ENCODE measurements around the gene BMI1.
"Not testable (repeated sequence)": the region's sequence is repeated elsewhere in the genome, so short reads cannot be mapped to it uniquely, and the experiment has no call there.

Gene BMI1

DNA sequence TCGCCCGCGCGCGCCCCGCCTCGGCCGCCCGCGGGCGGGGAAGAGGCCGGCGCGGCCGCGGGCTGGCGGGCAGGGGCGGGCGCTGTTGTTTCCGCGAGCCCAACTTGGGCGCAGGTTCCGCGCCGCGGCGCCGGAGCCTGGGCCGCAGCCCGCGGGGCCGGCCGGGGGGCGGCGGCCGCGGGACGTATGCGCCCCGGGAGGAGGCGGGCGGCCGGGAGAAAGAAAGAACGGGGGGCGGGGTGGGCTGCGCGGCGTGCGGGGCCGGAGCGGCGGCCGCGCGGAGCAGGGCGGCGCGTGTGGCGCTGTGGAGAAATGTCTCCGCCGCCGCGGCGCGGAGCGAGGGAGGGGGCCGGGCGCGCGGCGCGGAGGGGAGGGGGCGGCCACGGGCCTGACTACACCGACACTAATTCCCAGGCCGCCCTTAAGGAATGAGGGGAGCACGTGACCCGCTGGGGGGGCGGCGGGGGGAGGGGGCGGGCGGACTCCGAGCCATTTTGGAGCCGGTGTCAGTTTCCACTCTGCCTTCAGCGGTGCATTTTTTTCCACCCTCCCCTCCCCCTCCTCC is at the start of gene BMI1:
Gene BMI1 (plus strand): TSS at position 509 of the 565 bp plus-strand sequence. CDS start 5,351 bp downstream, outside the sequence.
- DNase-seq (ENCODE audit: low read depth), result peak; percentile 58

DNA sequence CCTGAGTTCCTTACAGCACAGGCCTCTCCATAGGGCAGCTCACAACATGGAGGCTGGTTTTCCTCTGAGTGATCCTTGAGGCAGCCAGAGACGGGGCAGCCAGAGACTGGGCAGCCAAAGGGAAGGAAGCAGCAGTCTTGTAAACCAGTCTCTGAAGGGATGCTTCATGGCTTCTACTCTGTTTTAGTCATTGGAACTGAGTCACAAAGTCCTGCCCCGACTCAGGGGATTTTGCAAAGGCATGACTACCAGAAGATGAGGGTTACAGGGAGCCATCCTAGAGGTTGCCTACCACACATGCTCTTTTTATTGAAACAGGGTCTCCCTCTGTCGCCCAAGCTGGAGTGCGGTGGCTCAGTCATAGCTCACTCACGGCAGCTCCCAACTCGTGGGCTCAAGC is 49.1 kb upstream of the BMI1 start:
- no peak for DNase-seq (ENCODE audit: low read depth)

DNA sequence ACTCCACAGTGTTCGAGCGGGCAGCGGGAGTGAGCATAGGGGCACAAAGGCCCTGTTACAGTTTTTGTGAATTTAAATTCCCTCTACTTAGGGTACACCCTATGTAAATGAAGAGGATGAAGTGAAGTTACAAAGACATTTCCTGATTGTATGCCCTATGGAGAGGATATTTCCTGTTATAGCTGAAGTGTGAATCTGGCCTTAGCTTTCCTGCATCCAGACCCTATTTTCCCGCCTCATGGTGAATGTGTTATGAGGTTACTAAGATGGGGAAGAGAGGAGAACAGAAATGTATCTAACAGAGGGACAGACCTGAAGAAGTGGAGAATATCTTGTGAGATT is 42.5 kb upstream of the BMI1 start:
- DNase-seq (ENCODE audit: low read depth), result no peak

DNA sequence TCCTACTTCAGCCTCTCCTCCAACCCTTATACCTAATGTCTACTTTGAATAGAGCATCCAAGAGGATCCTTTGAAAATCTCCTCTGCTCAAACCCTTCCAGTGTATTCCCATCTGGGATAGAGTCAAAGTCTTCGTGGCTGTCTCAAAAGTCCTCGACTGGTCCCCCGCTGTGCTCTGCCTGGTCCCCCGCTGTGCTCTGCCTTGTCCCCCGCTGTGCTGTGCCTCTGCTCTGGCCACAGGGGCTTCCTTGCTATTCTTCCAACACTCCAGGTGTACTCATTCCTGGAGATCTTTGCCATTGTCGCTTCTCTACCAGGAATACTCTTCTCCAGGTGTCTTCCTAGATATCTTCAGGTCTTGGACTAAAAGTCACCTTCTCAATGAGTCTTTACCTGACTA is 40.8 kb upstream of the BMI1 start:
- DNase-seq (ENCODE audit: low read depth), result no peak

DNA sequence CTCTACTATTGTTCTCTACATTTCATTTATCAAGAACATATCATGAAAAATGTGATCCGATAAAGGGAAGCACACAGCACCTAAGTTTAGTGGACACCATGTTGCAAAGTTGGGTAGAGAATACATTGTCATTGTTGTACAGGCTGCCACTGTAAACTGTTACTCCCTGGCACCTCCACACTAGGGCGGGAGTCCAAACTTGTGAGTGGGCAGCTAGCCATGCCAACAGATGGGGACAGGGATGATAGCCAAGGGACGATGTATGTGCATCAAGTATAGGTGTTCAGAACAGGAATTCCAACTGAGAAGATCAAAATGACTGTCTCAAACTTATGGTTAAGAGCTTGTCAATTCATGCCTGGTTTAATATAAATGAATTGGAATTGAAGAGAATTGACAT is 35.8 kb upstream of the BMI1 start:
- DNase-seq (ENCODE audit: low read depth), result no peak

DNA sequence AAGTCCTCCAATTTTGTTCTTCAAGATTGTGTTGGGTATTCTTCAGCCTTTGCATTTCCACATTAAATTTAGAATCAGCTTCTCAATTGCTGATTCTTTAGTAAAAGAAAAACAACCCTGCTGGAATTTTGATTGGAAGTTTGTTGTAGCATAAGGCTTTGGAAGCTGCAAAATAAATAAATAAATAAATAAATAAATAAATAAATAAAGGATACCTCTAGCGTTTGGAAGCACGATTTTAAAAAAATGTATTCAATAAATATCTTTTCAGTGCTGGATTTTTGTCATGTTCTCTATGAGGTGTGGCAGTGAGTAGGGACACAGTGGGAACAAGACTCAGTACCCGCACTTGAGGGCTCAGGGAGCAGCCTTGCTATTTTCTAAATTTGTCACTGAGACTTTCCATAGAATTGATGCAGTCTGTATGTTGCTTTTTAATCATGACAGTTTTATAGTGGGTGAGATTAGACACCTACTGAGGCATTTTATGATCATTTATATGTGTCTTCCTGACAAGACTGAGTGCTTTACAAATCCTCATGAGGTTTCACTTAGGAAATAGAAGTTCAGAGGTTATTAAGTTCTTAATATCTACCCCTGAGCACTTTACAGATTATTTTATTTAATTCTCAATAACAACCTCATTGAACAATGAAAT is 27.0 kb upstream of the BMI1 start:
- DNase-seq (ENCODE audit: low read depth), result no peak

DNA sequence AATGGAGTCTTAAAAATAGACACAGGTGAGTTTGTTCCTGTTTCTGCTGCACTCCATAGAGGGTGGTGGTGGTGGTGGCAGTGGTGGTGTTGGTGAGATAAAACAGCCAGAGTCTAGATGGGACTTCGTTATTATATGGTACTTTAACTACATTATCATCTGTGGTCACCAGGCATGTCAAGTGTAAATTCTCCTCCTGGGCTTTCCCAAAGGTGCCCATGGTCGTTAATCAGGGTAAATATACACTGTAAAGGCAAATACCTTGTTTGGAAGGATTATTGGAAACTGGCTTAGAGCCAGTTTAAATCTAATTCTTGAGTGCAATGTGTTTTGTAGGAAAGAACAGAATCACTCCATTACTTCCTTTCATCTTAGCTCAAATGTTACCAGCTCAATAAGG is 26.2 kb upstream of the BMI1 start:
- no peak for DNase-seq (ENCODE audit: low read depth)

DNA sequence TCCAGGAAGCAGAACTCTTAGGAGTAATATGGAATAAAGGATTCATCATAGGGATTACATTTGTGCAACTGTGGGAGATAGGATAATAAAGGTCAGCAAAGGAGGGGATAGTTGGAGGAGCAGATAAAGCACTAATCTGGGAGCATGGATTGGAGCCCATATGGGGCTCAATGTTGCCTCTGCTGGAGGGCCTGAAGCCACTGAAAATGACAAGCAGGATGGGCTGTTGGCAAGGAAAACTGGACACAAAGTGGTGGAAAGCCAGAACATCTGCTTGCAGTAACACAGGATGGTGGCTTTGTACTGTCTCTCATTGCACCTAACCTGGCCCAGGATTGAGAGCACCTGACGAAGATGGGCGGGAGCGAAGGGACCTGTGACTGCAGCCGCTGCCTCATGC is 19.7 kb upstream of the BMI1 start:
- no peak for DNase-seq (ENCODE audit: low read depth)

DNA sequence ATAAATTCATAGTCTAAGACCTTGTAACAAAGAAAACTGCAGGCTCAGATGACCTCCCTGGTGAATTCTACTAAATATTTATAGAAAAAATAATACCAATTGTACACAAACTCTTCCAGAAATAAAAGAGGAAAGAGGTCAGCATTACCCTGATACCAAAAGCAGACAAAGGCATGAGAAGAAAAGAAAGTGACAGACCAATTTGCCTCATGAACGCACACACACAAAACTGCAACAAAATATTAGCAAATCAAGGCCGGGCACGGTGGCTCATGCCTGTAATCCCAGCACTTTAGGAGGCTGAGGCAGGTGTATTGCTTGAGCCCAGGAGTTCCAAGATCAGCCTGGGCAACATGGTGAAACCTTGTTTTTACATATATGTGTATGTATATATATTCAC is 17.4 kb upstream of the BMI1 start:
- no peak for DNase-seq (ENCODE audit: low read depth)

DNA sequence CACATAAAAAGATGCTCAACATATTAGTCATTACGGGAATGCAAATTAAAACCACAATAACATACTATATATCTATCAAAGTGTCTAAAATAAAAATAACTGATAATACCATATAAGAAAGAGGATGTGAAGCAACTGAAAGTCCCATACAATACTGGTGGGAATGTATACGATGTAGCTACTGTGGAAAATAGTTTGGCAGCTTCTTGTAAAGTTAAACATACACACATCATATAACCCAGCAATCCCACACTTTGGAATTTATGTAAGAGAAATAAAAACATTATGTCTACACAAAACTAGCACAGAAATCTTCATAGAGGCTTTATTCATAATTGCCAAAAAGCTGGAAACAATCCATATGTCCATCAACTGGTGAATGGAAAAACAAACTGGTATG is 15.2 kb upstream of the BMI1 start:
- DNase-seq (ENCODE audit: low read depth), result no peak

DNA sequence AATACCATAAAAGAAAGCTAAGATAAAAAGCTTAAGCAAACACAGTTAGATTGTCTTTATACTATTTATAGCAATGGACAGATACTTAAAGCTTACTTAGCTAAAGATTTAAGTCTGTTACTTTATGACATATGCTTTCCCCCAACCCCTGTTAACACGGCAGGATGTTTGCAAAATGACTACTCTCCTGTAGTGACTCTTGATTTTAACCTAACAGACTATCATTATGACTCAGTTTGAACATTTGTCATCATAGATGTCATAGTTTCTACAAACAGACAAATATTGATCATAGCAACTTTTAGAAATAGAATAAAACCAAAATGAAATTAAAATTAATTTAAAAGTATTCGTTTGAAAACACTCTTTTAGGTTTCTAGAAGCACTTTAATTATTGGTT is 12.5 kb upstream of the BMI1 start:
- DNase-seq (ENCODE audit: low read depth), result no peak

DNA sequence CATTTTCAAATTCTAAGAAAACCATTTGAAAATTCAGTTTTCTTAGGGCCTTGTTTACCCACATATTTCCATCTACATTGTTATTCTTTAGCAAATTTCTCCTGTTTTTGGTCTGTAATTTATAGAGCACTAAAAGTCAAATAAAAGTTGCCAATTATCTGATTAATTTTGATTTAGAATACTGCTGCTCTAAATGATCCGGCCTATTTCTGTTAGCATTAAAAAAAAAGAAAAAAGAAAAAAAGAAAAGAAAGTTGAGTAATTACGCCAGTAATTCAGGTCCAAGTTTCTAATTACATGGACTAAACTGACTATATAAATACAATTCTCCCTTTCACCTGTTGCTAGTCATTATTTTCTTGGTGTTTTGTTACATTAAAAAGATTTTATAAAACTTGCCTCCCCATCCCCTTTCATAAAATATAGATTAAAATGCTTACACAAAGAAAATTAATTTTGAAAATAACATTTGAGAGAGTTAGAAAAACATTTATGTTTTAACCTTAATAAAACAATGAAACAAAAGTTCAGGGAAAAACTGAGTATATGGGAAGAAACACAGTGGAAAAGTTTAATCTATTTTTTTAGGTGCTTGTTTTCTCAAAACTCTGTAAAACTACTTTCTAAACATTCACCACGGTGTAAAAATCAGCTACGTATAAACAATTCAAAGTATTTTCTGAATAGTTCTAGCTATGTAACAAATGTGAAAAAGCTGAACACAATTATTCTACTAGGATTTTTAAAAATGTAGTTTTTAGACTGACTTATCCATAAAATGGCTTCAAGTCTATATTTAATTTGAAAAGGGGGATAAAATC is 11.5 kb upstream of the BMI1 start:
- DNase-seq (ENCODE audit: low read depth), result no peak

DNA sequence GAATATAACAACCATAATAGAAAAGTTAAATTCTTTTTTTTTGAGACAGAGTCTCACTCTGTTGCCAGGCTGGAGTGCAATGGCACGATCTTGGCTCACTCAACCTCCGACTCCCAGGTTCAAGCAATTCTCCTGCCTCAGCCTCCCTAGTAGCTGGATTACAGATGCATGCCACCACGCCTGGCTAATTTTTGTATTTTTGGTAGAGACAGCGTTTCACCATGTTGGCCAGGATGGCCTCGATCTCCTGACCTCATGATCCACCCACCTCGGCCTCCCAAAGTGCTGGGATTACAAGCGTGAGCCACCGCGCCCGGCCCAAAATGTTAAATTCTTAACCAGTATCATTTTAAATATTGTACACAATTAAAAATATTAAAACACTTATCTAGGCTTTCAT is 10.9 kb upstream of the BMI1 start:
- DNase-seq (ENCODE audit: low read depth), result not testable (repeated sequence)

DNA sequence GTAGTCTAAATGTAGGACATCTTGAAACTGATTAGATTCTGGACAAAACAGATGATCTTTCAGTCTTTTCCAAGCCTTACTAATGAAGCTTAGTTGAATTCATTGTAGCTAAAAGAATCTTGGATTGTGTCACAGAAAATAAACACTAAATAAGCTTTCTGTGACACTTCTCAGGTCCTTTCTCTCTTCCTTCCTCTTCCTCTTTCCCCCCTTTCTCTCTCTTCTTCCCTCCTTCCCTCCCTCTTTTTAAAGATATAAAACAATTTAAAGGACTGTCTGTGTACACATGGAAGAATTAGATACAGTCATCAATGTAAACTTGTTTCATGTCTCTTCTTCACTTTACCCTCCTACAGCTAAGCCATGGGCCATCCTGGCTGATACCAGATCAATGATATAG is 10.0 kb upstream of the BMI1 start:
- no peak for DNase-seq (ENCODE audit: low read depth)

DNA sequence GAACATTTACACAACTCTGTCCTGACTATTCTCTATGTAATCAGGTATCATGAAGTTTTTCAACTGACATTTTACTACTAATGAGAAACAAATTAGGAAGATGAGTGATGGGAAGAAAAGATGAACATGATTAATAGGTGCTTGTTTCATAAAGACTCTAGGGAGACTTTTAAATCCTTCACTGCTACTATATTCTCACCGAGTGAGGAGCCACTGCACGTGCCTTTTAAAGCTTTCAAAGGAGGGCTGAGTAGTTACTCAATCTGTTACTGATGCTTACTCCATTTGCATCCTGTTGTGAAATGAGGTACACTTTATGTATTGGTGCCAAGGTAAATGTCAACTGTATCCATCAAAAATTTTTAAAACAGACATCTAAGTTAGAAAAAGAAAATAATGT is 6.0 kb upstream of the BMI1 start:
- DNase-seq (ENCODE audit: low read depth), result no peak

DNA sequence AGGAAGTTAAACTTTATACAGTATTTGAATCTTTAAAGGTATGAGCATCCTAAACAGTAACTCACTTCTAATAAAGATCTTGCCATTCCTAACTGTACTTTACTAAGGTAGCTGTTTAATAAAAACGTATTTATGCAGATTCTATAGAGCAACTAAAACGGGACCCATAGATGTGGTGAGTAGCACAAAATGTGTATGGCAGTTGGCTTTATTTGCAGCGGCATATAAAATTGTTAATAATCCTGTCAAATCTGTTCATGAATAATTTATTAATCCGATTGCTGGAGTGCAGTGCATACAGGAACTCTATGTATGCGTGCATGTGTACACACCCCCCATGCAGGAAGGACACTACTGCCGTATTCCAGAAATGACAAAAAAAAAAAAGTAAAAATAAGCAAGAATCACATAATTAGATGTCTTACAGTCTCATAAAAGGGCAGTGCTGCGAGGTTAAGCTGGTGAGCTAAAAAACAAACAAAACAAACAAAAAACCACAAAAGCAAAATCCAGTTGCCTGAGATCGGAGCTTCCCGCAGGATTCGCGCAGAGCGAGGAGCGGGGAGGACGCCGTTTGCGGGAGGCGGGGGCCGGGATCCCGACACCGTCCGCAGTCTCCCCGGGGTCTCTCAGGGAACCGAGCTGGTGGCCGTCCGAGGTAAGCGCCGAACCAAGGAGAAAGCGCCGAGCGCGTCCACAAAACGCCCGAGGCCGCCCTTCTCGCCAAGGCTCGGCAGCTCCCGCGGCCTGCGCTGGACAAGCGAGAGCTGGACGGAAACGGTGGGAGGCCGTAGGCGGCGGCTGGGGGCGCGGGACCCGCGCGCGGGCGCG is 5.2 kb upstream of the BMI1 start:
- DNase-seq (ENCODE audit: low read depth), result no peak

DNA sequence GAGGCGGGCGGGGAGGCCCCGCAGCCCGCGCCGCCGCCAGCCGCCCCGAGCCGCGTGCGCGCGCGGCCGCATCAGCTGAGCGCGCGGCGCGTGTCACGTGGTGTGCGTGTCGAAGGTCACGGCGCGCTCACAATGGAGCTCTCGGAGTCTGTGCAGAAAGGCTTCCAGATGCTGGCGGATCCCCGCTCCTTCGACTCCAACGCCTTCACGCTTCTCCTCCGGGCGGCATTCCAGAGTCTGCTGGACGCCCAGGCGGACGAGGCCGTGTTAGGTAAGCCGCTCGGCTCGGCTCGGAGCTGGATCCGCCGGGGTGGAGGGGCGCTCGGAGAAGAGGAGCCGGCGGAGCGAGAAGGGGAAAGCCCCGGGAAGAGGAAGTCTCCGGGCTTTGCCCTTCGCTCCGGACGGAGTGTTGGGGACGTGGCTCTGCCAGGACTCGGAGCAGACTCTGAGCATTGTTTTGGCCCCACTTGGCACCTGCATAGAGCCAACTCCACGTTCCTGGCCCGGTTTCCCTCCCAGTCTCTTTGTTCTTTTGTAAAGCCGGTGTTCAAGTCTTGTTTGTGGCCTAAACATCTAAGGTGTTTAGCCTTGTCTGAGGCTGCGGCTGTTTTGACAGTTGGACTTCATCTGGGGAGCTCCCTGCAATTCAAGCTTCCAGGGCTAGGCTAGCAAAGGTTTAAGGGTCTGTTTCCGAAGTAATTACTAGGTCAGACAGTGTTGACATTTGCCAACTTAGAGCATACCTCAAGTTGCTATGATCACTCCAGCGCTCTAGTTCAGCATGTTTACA is 4.4 kb upstream of the BMI1 start, which contains the start of gene COMMD3:
Gene COMMD3 (plus strand): TSS at position 103 of the 790 bp plus-strand sequence. CDS start 30 bp downstream, at position 133.
- peak; percentile 69 for DNase-seq (ENCODE audit: low read depth)

DNA sequence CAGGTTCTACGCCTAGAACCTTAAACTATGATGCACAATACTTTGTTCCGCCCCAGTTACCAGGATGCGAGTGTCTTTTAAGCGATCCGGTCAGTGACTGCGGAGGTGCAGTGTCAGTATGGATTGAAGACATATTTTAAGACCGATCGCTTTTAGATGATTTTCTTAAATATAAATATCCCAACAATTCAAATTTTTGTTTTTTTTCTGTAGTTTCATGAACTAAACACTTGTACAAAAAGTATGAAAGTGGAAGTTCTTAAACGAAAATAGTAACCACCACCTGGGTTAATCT is 3.9 kb upstream of the BMI1 start:
- DNase-seq (ENCODE audit: low read depth), result no peak

DNA sequence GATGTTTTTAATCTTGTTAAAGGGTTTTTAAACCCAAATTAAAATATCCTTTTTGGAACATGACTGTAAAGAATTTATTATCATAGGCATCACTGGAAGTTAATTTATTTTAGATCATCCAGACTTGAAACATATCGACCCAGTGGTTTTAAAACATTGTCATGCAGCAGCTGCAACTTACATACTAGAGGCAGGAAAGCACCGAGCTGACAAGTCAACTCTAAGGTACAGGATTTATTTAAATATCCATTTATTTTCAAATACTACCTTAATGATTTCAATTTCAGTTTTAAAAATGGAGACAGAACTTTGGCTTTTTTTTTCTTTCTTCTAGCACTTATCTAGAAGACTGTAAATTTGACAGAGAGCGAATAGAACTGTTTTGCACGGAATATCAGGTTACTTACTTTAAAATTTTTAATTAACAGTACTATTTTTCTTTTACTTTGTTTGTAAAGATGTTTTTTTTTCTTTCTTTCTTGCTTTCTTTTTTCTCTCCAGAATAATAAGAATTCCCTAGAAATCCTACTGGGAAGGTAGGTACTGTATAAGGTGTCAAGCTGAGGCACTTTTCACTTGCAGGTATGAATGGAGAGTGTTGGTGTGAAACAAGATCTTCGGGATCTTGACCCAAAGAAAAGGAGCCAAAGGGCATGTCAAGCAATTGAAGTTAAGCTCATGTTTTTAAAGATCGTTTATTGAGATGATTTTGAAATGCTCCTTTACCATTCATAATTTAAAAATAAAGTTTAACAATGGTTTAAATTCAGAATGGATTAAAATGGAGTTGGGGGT is 2.9 kb upstream of the BMI1 start:
- DNase-seq (ENCODE audit: low read depth), result no peak

DNA sequence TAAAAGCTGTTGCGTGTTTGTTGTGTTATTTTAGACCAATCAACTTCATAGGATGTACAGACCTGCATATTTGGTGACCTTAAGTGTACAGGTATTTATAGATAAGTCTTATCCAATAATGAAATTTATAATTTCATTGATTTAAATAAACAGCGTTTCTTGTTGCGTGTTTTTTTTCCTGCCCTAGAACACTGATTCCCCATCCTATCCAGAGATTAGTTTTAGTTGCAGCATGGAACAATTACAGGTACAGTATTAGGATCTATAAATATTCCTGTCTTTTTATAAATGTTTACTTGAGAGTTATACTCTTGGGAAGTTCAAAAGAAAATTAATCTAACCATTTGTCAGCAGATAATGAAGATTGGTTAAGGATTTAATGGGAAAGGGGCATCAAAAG is 2.1 kb upstream of the BMI1 start:
- no peak for DNase-seq (ENCODE audit: low read depth)

DNA sequence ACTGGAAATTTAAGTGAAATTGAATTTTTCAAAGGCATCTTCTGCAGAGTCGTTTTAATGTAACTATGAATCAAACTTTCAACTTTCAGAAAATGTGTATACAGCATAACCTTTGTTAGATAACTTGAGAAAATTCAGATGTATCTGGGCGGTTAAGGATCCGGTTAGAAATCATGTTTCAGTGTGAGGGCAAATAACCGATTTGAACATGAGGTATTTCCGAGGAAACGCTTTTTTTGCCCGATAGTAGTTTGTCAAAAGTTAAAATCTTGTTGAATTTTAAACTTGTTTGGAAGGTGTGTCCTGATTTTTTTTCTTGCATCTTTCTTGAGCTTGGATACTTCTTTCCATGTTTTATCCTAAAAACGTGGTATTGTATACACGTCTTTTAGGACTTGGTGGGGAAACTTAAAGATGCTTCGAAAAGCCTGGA is 1.3 kb upstream of the BMI1 start:
- no peak for DNase-seq (ENCODE audit: low read depth)

Data from activated T-helper 1 cell treated with Interleukin-2 at 50 U/mL for 16 hours (primary cell).